GM18861 (cell line): ENCODE results near the gene REV3L.
"Not testable (repeated sequence)": the region's sequence is repeated elsewhere in the genome, so short reads cannot be mapped to it uniquely, and the experiment has no call there.

Experiments
- ATAC-seq: cut with Tn5 transposase; IDR thresholded peaks from one replicate; pipeline ENCODE4 v1.9.1; 2021; ENCODE audit not compliant: unreplicated experiment

Gene REV3L

GRCh38 chr6:111494951-111495635, 12.1 kb upstream of the REV3L start:
- no peak for ATAC-seq

- no peak for ATAC-seq
Observed at GRCh38 chr6:111492499-111492898, 9.5 kb upstream of the REV3L start.

GRCh38 chr6:111490067-111490466, 7.0 kb upstream of the REV3L start:
- no peak for ATAC-seq

- ATAC-seq = peak; percentile 47
Observed at GRCh38 chr6:111487661-111488060, 4.6 kb upstream of the REV3L start.

- ATAC-seq = no peak
Observed at GRCh38 chr6:111486921-111487320, 3.9 kb upstream of the REV3L start.

- no peak for ATAC-seq
Observed at GRCh38 chr6:111486475-111486874, 3.5 kb upstream of the REV3L start.

GRCh38 chr6:111485342-111485741, 2.3 kb upstream of the REV3L start:
- no peak for ATAC-seq

- no peak for ATAC-seq
Observed at GRCh38 chr6:111484633-111484930, 1.6 kb upstream of the REV3L start.

GRCh38 chr6:111483736-111484632, 966 bp upstream of the REV3L start:
- ATAC-seq = peak; percentile 38

- ATAC-seq = peak; percentile 15
Observed at GRCh38 chr6:111482188-111482958, 645 bp downstream of the REV3L start.

- no peak for ATAC-seq
Observed at GRCh38 chr6:111481836-111482187, 1.2 kb downstream of the REV3L start.

GRCh38 chr6:111480988-111481822, 1.8 kb downstream of the REV3L start:
- no peak for ATAC-seq

GRCh38 chr6:111478749-111479148, 4.3 kb downstream of the REV3L start:
- peak; percentile 27 for ATAC-seq

- no peak for ATAC-seq
Observed at GRCh38 chr6:111478064-111478476, 4.9 kb downstream of the REV3L start.

- peak; percentile 47 for ATAC-seq
Observed at GRCh38 chr6:111477481-111477938, 5.5 kb downstream of the REV3L start.

- not testable (repeated sequence) for ATAC-seq
Observed at GRCh38 chr6:111476061-111476460, 7.0 kb downstream of the REV3L start.

- ATAC-seq = no peak
Observed at GRCh38 chr6:111474771-111475170, 8.2 kb downstream of the REV3L start.

GRCh38 chr6:111474106-111474505, 8.9 kb downstream of the REV3L start:
- ATAC-seq = no peak

GRCh38 chr6:111472933-111473435, 10.0 kb downstream of the REV3L start:
- ATAC-seq = no peak

GRCh38 chr6:111471958-111472357, 11.1 kb downstream of the REV3L start:
- no peak for ATAC-seq

GRCh38 chr6:111471533-111471932, 11.5 kb downstream of the REV3L start:
- no peak for ATAC-seq
